D721Med (cell line): ENCODE results near the gene SNRPB.

Experiments
- DNase-seq: peaks from one replicate; pipeline ENCODE4 v3.0.0; 2011; ENCODE audit warnings: low spot score; ENCODE audit not compliant: insufficient read length
- FAIRE-seq: peaks from 2 replicates; lab custom pipeline; 2011; peaks lifted over from hg19 to GRCh38; lab: Jason Lieb, UNC
- CTCF ChIP-seq: IDR thresholded peaks from 2 replicates; pipeline ENCODE4 v1.5.1; 2012; ENCODE audit warnings: mild to moderate bottlenecking, control low read depth; ENCODE audit not compliant: insufficient read depth; ENCODE audit errors: missing control alignments

Gene SNRPB

GRCh38 chr20:2485080-2485479, 14.5 kb upstream of the SNRPB start:
- FAIRE-seq (no peak), DNase-seq (no peak)
- no peak for TF ChIP-seq CTCF

- FAIRE-seq (no peak), DNase-seq (no peak)
- TF ChIP-seq CTCF, result no peak
These were observed 12.9 kb upstream of the SNRPB start for GRCh38 chr20:2483504-2483903.

- no peak for TF ChIP-seq CTCF
- no peak for DNase-seq
- no peak for FAIRE-seq
These were observed 9.8 kb upstream of the SNRPB start for GRCh38 chr20:2480381-2480780.

GRCh38 chr20:2476742-2477615, 6.4 kb upstream of the SNRPB start:
- DNase-seq (no peak), FAIRE-seq (no peak)
- TF ChIP-seq CTCF, result peak; percentile 15

- TF ChIP-seq CTCF, result no peak
- FAIRE-seq (no peak), DNase-seq (no peak)
These were observed 5.5 kb upstream of the SNRPB start for GRCh38 chr20:2475850-2476741.

GRCh38 chr20:2473516-2473915, 2.9 kb upstream of the SNRPB start:
- FAIRE-seq (no peak), DNase-seq (no peak)
- TF ChIP-seq CTCF, result no peak
